Measurements from ENCODE around the gene CNOT11. TPM values are rescaled to one million over a fixed set of nuclear protein-coding genes. Genes with fewer than 3 reads are reported as not detected.

CNOT11 gene
- total RNA-seq, 1 experiment from 2014 or later = 57.8 TPM

DNA sequence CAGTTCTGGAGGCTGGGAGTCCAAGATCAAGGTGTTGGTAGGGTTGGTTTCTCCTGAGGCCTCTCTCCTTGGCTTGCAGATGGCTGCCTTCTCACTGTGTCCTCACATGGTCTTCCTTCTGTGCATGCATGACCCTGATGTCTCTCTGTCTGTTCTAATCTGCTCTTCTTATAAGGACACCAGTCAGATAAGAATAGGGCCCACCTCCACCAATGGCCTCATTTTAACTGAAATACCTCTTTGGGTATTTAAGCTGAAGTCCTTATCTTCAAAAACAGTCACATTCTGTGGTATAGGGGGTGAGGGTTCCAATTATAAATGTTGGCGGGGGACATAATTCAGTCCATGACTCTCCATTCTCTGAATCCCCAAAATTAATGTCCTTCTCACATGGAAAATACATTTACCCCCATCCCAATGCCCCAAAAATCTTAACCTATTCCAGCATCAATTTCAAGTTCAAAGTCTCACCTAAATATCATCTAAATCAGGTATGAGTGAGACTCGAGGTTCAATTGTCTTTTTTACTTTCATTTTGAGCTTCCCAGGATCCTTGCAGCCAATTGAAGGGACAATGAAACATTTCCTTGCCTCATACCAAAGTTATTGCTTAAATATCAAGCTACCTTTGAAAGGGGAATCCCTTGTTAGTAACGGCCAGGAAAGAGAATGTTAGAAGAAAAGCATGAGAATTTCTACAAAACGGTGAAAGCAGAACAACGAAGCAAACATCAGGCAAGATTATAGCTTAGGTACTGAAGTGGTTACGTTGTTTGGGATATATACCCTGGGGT, 20.6 kb upstream of the CNOT11 start:
- H3K36me3 ChIP-seq (ENCODE audit: control insufficient read depth in 1 of 2, insufficient read depth in 2 of 2, low read length in 2 of 2) = no peaks in the 10 kb centered on the region
- H3K4me3 ChIP-seq (replicated peaks in 1 of 2; ENCODE audit: low read depth in 1 of 2, low read length in 2 of 2) = no peak overlapping the region
- ChIA-PET POLR2A (no interaction called here), CTCF (interaction anchor here (1.6 kb wide), 1 partner anchor 9 kb away, joined by 3 read pairs; no protein-coding TSS in a partner anchor), RAD21 (ENCODE audit: low non-redundant PET in 1 of 2, low total read pairs in 2 of 2, uncharacterized antibody in 2 of 2, unreplicated experiment in 2 of 2) (no interaction called here)
- H3K27ac ChIP-seq (ENCODE audit: low read depth, low read length) = no peak overlapping the region
- no peaks in the 10 kb centered on the region for H4K20me1 ChIP-seq (ENCODE audit: insufficient read depth)
- TF ChIP-seq ZFX (IDR thresholded peaks at IDR 0.05) (no peak), SRF (IDR thresholded peaks at IDR 0.05; ENCODE audit: low read depth) (no peak), ZNF274 (IDR thresholded peaks at IDR 0.05; ENCODE audit: low read depth, low read length) (no peak), EZH2phosphoT487 (IDR thresholded peaks at IDR 0.05; ENCODE audit: borderline replicate concordance) (no peak), POLR2AphosphoS5 (IDR thresholded peaks at IDR 0.05; ENCODE audit: low read depth, low read length) (no peak), CBX3 (IDR thresholded peaks at IDR 0.05; ENCODE audit: low read depth) (no peak), EZH2 (IDR thresholded peaks at IDR 0.05) (no peak), RAD21 (IDR thresholded peaks at IDR 0.05; ENCODE audit: low read depth) (no peak), POLR2A (IDR thresholded peaks at IDR 0.05; ENCODE audit: borderline replicate concordance, extremely low read depth, insufficient read depth, insufficient read length) (no peak), ELF1 (IDR thresholded peaks at IDR 0.05; ENCODE audit: borderline replicate concordance, low read depth) (no peak), CEBPB (IDR thresholded peaks at IDR 0.05; ENCODE audit: low read depth) (no peak)
- TF ChIP-seq, protein P1, sequence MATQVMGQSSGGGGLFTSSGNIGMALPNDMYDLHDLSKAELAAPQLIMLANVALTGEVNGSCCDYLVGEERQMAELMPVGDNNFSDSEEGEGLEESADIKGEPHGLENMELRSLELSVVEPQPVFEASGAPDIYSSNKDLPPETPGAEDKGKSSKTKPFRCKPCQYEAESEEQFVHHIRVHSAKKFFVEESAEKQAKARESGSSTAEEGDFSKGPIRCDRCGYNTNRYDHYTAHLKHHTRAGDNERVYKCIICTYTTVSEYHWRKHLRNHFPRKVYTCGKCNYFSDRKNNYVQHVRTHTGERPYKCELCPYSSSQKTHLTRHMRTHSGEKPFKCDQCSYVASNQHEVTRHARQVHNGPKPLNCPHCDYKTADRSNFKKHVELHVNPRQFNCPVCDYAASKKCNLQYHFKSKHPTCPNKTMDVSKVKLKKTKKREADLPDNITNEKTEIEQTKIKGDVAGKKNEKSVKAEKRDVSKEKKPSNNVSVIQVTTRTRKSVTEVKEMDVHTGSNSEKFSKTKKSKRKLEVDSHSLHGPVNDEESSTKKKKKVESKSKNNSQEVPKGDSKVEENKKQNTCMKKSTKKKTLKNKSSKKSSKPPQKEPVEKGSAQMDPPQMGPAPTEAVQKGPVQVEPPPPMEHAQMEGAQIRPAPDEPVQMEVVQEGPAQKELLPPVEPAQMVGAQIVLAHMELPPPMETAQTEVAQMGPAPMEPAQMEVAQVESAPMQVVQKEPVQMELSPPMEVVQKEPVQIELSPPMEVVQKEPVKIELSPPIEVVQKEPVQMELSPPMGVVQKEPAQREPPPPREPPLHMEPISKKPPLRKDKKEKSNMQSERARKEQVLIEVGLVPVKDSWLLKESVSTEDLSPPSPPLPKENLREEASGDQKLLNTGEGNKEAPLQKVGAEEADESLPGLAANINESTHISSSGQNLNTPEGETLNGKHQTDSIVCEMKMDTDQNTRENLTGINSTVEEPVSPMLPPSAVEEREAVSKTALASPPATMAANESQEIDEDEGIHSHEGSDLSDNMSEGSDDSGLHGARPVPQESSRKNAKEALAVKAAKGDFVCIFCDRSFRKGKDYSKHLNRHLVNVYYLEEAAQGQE (IDR thresholded peaks at IDR 0.05; ENCODE audit: low read depth) = no peak
- TF ChIP-seq, protein P2, sequence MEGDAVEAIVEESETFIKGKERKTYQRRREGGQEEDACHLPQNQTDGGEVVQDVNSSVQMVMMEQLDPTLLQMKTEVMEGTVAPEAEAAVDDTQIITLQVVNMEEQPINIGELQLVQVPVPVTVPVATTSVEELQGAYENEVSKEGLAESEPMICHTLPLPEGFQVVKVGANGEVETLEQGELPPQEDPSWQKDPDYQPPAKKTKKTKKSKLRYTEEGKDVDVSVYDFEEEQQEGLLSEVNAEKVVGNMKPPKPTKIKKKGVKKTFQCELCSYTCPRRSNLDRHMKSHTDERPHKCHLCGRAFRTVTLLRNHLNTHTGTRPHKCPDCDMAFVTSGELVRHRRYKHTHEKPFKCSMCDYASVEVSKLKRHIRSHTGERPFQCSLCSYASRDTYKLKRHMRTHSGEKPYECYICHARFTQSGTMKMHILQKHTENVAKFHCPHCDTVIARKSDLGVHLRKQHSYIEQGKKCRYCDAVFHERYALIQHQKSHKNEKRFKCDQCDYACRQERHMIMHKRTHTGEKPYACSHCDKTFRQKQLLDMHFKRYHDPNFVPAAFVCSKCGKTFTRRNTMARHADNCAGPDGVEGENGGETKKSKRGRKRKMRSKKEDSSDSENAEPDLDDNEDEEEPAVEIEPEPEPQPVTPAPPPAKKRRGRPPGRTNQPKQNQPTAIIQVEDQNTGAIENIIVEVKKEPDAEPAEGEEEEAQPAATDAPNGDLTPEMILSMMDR (IDR thresholded peaks at IDR 0.05 in 2 of 3, conservative IDR thresholded peaks at IDR 0.05 in 1 of 3; ENCODE audit: borderline replicate concordance in 1 of 3, insufficient read depth in 1 of 3, low read depth in 2 of 3, low read length in 2 of 3) = no peak
- TF ChIP-seq, protein P3, sequence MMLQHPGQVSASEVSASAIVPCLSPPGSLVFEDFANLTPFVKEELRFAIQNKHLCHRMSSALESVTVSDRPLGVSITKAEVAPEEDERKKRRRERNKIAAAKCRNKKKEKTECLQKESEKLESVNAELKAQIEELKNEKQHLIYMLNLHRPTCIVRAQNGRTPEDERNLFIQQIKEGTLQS (IDR thresholded peaks at IDR 0.05) = no peak
- TF ChIP-seq, protein P4, sequence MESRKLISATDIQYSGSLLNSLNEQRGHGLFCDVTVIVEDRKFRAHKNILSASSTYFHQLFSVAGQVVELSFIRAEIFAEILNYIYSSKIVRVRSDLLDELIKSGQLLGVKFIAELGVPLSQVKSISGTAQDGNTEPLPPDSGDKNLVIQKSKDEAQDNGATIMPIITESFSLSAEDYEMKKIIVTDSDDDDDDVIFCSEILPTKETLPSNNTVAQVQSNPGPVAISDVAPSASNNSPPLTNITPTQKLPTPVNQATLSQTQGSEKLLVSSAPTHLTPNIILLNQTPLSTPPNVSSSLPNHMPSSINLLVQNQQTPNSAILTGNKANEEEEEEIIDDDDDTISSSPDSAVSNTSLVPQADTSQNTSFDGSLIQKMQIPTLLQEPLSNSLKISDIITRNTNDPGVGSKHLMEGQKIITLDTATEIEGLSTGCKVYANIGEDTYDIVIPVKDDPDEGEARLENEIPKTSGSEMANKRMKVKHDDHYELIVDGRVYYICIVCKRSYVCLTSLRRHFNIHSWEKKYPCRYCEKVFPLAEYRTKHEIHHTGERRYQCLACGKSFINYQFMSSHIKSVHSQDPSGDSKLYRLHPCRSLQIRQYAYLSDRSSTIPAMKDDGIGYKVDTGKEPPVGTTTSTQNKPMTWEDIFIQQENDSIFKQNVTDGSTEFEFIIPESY (IDR thresholded peaks at IDR 0.05; ENCODE audit: extremely low read depth, insufficient replicate concordance, low read length) = no peak
- intact Hi-C loops (cut with micrococcal nuclease) = no loop called here
- H3K79me2 ChIP-seq (ENCODE audit: insufficient read depth, low read length) = no peaks in the 10 kb centered on the region
- no peaks in the 10 kb centered on the region for H3K4me1 ChIP-seq (ENCODE audit: control insufficient read depth in 1 of 2, insufficient read depth in 2 of 2, low read length in 2 of 2)
- DNase-seq (ENCODE audit: low read depth, low spot score) (no peak), ATAC-seq (no peak)
- no TSS peak for BruUV-seq (replicated peaks)
- no peak overlapping the region for H2AFZ ChIP-seq (ENCODE audit: low read depth, low read length, poor library complexity, severe bottlenecking)
- no peaks in the 10 kb centered on the region for H3K27me3 ChIP-seq (ENCODE audit: insufficient read depth, low read length)
- H3K9ac ChIP-seq (ENCODE audit: low read length) = no peak overlapping the region
- no peaks in the 10 kb centered on the region for H3K9me2 ChIP-seq (ENCODE audit: insufficient read depth)
- H3K9me3 ChIP-seq (ENCODE audit: control insufficient read depth in 1 of 2, insufficient read depth in 1 of 2, low read depth in 1 of 2, low read length in 2 of 2) = no peaks in the 10 kb centered on the region
- H3K4me2 ChIP-seq (ENCODE audit: low read length) = no peak overlapping the region

All from HCT116 (cell line).